ACHN (cell line): Measurements from ENCODE around the gene TEX47.

Experiments used
- DNase-seq: peaks from one replicate; pipeline ENCODE4 v3.0.0-alpha.2; 2015
- in situ Hi-C: cut with HindIII; loops from 2 replicates; pipeline ENCODE4 v1.10.0; 2017; ENCODE audit warnings: low sequenced_read_pairs, low pct_ligation_motif_present, low pct_unique_long_range_greater_than_20kb

Gene TEX47

DNA sequence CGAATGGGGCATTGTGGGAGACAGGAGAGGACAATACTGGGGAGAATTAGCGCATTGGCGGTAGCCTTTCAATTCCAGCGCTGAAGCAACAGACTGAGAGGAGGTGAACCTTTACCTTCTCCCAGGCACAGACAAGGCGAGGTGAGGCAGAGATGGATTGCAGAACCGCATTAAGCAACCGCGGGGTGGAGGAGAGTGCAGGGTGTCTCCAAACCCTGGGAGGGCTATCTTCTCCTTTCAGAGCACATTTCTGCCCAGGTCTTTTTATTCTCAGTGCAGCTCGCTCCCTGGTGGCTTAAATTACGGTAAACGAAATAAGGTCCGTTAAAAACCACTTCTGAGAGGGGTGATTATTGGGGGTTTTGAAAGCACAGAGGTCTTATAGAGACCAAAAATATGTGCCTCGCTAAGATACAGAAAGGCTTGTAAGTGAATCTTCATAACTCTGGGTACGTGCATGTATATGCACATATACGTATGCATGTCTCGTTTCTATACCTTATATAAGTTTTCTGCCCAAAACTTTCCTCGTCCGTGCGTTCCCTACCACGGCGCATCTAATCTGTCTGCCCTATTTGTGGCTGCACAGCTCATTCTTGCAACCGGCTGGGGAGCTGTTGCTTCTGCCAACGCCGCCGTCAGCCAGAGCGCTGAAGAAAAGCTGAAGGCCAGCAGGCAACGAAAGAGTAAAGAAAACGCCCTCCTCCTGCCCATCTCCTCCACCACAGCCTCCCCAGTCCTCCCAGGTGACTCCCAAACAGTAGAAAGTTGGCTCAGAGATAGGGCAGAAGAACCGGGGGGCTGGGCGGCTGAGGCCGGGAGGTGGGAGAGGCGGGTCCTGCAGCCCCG, 36.9 kb downstream of the TEX47 start:
- in situ Hi-C loops, result no loop called here
- DNase-seq, result no peak

DNA sequence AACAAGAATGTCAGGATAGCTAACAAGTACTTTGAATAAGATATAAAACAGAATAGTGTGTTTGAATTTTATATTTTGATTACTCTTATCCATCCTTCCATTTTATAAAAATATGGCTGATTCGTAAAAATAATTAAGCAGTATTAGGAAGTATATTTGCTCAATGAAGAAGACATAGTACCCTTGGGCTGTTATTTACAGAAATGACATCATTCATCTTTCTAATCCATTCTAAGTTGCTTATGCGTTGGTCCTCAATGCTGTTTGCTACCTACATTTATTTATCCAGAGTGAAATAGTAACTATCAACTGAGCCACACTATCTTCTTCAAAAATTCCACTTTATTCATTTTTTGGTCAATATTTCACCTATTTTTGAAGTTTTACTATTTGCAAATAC, 38.2 kb downstream of the TEX47 start:
- in situ Hi-C loops, result no loop called here
- DNase-seq, result no peak

DNA sequence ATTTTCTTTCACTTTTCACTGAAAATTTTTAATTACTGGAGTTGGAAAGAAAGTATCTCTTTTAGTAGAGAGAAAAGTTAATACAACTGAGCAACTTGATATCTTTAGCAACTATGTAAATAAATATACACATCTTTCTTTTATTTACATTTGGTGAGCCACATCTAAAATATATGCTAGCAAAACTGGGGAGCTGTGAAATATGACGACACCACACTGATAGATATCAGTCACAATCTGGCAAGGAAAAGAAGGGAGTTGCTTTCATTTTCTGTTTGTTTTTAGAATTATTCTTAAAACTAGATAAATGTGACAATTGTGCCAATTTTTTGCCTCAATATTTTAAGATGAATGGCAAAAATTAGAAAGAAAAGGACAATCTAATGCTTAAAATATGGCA, 38.7 kb downstream of the TEX47 start:
- in situ Hi-C loops, result no loop called here
- DNase-seq, result no peak

DNA sequence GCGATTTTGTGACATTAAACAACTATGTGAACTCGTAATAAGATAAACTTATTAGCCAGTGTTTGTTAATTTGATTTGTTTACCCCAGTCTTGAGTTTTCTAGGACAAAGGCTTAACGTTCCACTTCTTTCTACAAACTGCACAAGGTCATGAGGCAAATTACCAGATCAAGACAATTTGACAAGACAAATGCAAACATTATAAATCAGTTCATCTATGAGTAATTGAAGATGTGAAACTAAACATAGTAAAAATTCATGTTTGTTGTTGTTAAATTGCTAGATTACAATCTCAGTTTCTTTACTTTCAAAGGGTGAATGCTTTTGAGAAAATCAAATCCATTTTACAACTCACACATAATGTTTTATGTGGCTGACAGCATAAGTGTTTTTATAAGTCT, 49.4 kb downstream of the TEX47 start:
- DNase-seq, result no peak
- in situ Hi-C loops, result no loop called here
